ENCODE data around the gene BRICD5.
A peak's percentile ranks its signal among the peaks of the same experiment; 100 is the strongest.
"Not testable (repeated sequence)": the region's sequence is repeated elsewhere in the genome, so short reads cannot be mapped to it uniquely, and the experiment has no call there.

BRICD5 gene

DNA sequence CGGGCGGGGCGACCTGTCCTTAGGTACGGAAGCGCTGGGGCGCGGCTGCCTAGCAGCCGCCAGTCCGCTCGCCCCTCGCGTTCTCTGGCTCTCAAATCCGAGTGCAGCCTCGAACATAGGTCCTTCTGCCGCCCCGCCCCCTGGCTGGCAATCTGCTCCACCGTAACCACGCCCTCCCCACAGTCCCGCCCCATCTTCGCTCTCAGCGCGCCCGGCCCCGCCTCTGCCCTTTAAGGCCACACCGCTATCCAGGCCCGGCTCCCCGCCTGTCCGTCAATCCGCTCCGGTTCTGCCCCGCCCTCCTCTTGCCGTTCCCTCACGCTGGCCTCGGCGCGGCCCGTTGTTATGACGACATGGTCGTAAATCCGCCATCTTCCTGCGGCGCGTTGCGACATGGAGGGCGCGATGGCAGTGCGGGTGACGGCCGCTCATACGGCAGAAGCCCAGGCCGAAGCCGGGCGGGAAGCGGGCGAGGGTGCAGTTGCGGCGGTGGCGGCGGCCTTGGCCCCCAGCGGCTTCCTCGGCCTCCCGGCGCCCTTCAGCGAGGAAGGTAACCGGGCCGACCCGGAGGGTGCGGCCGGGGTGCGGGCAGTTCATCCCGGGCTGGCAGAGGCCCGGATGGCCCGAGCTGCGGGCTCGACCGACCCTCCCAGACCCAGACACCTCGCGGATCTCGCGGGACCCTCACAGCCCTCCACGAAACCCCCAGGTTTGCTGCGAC lies 12.7 kb upstream of the BRICD5 start, which contains the start of gene E4F1:
E4F1 (plus strand) TSS at position 371 of the 721 bp plus-strand sequence; CDS start at position 394, 23 bp downstream.
- DNase-seq (ENCODE audit: low spot score), result peak; percentile 99

DNA sequence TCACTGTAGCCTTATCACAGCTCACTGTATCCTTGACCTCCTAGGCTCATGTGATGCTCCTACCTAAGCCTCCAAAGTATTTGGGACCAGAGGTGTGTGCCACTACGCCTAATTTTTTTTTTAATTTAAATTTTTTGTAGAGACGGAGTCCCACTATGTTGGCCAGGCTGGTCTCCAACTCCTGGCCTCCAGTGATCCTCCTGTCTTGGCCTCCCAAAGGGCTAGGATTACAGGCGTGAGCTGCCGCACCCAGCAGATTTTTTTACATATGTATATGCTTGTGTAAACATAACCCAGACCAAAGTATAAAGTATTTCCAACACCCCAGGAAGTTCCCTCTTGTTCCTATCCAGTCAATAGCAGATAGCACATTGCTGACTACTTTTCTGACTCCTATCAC lies 5.7 kb upstream of the BRICD5 start:
- DNase-seq (ENCODE audit: low spot score), result no peak

GRCh38 chr16:2214719-2214968 lies 4.0 kb upstream of the BRICD5 start, which contains the start of gene PGP:
TSS of gene PGP (minus strand) at chr16:2214840. CDS start at chr16:2214777, 63 bp downstream.
- no peak for DNase-seq (ENCODE audit: low spot score)

DNA sequence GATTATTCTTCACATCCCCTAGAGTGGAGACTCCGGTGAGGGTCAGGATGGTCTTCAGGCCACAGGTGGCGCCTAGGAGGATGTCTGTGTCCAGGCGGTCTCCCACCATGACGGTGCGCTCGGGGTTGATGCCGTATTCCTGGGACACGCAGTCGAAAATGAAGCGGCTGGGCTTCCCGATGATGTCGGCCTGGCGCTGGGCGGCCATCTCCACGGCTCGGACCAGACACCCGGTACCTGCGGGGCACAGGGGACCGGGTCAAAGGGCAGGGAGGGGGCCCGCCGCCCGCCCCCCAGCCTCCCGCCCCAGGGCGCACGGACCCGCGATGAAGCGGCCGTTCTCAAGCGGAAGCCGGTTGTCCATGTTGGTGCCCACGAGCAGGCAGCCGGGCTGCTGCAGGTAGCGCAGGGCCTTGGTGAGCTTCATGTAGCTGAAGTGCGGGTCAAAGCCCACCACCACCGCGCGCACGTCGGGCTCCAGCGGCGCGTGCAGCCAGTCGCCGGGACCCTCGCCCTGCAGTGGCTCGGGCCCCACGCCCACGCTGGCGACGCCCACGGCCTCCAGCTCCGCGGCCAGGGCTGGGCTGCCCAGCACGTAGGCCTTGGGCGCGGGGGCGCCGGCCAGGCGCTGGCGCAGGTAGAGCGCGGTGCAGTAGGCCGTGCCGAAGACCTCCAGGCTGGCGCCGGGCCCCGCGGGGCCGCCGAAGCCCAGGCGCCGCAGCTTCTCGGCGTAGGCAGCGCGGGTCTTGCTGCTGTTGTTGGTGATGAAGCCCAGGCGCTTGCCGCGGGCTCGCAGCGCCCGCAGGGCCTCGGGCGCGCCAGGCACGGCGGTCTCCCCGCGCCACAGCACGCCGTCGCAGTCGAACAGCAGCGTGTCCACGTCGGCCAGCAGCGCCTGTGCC lies 3.4 kb upstream of the BRICD5 start:
- DNase-seq (ENCODE audit: low spot score), result no peak

- DNase-seq (ENCODE audit: low spot score), result no peak
Measured at GRCh38 chr16:2212362-2213324, 2.0 kb upstream of the BRICD5 start.

- no peak for DNase-seq (ENCODE audit: low spot score)
Measured at GRCh38 chr16:2211923-2212347, 1.3 kb upstream of the BRICD5 start.

- DNase-seq (ENCODE audit: low spot score), result no peak
Measured at GRCh38 chr16:2210009-2210332, 692 bp downstream of the BRICD5 start.

GRCh38 chr16:2209258-2210008 lies 1.2 kb downstream of the BRICD5 start:
- no peak for DNase-seq (ENCODE audit: low spot score)

GRCh38 chr16:2208772-2209171 lies 1.9 kb downstream of the BRICD5 start:
- no peak for DNase-seq (ENCODE audit: low spot score)

- DNase-seq (ENCODE audit: low spot score), result no peak
Measured at GRCh38 chr16:2208308-2208707, 2.4 kb downstream of the BRICD5 start.

- no peak for DNase-seq (ENCODE audit: low spot score)
Measured at GRCh38 chr16:2207872-2208271, 2.8 kb downstream of the BRICD5 start.

GRCh38 chr16:2206780-2207433 lies 3.8 kb downstream of the BRICD5 start:
- DNase-seq (ENCODE audit: low spot score), result no peak

GRCh38 chr16:2206420-2206779 lies 4.3 kb downstream of the BRICD5 start:
- DNase-seq (ENCODE audit: low spot score), result no peak

GRCh38 chr16:2205967-2206313 lies 4.7 kb downstream of the BRICD5 start:
- no peak for DNase-seq (ENCODE audit: low spot score)

DNA sequence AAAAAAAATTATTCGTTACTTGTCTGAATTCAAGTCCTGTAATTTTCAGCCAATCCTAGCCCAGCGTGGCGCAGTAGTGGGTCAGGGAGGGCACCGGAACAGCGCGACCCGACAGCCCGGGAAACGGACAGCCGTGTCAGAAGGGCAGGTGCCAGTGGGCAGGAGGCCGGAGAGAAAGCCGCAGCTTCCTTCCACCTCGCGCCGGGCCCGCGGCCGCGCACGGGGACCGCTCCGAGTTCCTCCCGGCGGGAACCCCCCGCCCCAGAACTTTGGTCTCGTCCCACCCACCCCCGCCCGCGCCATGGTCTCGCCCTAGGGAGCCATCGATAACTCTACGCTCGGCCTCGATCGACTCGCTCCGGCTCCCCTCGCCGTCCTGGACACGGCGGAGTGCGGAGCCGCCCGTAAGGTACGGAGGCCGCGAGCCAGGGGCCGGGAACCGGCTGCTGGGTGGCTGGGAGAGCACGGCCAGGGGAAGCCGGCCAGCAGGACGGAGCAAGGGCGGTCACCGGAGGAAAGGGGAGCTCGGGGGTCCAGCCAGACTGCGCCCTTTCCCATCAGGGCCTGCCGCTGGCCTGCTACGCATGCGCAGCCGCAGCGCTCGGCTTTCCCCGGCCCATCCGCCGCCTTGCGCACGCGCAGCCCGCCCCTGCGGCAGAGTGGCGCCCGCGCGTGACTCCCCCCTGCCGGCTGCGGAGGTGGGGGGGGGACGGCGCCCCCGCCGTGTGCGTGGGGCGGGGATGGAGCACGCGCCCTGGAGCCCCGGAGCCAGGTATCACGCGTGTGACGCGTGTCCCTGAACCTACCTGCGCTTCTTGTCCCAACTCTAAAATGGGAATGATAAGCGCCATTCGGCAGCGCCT lies 5.3 kb downstream of the BRICD5 start, which contains the start of gene MLST8:
MLST8 (plus strand) TSS at position 351 of the 863 bp plus-strand sequence. CDS start 632 bp downstream, outside the sequence.
- peak; percentile 68 for DNase-seq (ENCODE audit: low spot score)

GRCh38 chr16:2204416-2205103 lies 6.1 kb downstream of the BRICD5 start:
- DNase-seq (ENCODE audit: low spot score), result no peak

GRCh38 chr16:2203119-2203688 lies 7.5 kb downstream of the BRICD5 start:
- DNase-seq (ENCODE audit: low spot score), result not testable (repeated sequence)

DNA sequence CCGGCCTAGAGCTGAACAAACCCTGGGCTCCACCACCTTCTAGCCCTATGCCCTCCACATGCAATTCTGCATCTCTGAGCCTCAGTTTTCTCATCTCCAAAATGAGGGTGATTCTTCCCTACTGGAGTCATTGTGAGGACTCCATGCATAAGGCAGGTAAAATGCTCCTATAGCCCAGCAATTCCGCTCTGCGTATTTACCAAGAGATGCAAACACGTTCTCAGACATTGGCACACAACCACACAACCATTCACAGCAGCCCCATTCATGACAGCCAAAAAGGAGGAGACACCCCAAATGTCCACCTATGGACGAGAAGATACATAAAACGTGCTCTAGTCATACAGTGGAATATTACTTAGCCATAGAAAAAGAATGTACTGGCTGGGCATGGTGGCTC lies 10.3 kb downstream of the BRICD5 start:
- DNase-seq (ENCODE audit: low spot score), result no peak

DNA sequence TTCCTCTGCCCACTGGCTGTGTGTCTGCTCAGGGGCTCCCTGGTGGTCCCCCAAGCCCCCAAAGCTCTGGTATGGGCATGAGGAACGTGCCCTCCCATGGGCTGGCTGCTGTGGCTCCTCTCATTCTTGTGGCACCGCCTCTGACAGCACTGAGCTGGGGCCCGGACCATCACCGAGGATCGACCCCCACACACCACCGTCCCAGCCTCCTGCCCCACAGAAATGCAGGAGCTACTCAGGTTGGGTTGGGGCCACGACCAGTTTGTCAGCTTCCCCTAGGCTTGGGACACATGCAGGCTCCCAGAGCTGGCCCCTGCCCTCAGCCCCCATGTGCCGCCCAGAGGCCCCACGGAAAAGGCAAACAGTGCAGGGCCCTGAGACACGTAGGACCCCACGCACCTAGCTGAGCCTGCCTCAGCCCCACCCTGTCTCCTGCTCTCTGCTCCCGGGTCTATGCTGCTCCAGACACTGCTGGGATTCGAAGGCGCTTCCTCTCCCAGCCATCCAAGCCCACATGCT lies 11.0 kb downstream of the BRICD5 start:
- no peak for DNase-seq (ENCODE audit: low spot score)
